GM12878 (cell line): ENCODE data around the gene TOLLIP. TPM values are rescaled to one million over a fixed set of nuclear protein-coding genes. Genes with fewer than 3 reads are reported as not detected.
A peak's percentile ranks its signal among the peaks of the same experiment; 100 is the strongest.

Experiments used
- ATAC-seq: fragments of 200-7000 bp; cut with Tn5 transposase; 3 replicates; pipeline ENCODE4 v1.9.1; 2020; ENCODE audit warnings: mild to moderate bottlenecking, moderate library complexity
- BruUV-seq: library from RNA; stranded (reverse); fragments of 400-500 nt; replicated peaks from 2 replicates; lab custom pipeline; 2021; lab: Mats Ljungman, UMichigan
- CTCF ChIA-PET: fragments of 300-600 bp; sonication (Branson Sonifier 250); formaldehyde crosslinking; extraction: SDS; loops from one replicate; lab custom pipeline; 2021; ENCODE audit warnings: inconsistent platforms; lab: Yijun Ruan, JAX
- POLR2A ChIA-PET: fragments of 350-600 bp; formaldehyde crosslinking; extraction: SDS; loops from one replicate; lab custom pipeline; 2021; ENCODE audit warnings: inconsistent platforms; lab: Charles Lee
- RAD21 ChIA-PET: fragments of 300-600 bp; sonication (Branson Sonifier 250); formaldehyde crosslinking; loops from one replicate; lab custom pipeline; 2023; ENCODE audit warnings: antibody characterized with exemption; ENCODE audit not compliant: unreplicated experiment; lab: Charles Lee
- SMC1A ChIA-PET: fragments of 300-600 bp; sonication (Branson Sonifier 250); formaldehyde crosslinking; loops from one replicate; lab custom pipeline; 2023; ENCODE audit not compliant: unreplicated experiment, uncharacterized antibody; lab: Charles Lee
- DNase-seq: peaks from one replicate; pipeline ENCODE4 v3.0.0-alpha.2; 2011; ENCODE audit warnings: low read depth, low spot score
- FAIRE-seq: peaks from 3 replicates; lab custom pipeline; 2011; peaks lifted over from hg19 to GRCh38; lab: Jason Lieb, UNC
- H2AFZ ChIP-seq: 2 replicates; pipeline ENCODE4 v1.6.0; 2011; ENCODE audit warnings: low read depth, low read length, control low read depth; ENCODE audit not compliant: control insufficient read depth
- H3K27ac ChIP-seq: 2 replicates; pipeline ENCODE4 v1.5.1; 2011; ENCODE audit warnings: control low read depth; ENCODE audit not compliant: control insufficient read depth, insufficient read depth
- H3K27me3 ChIP-seq, 2 experiments: replicated peaks in 1 of 2; 2 replicates each; pipeline versions ENCODE4 v1.6.0 to v1.6.1; 2011; ENCODE audit warnings: low read length in 1 of 2; ENCODE audit not compliant: control insufficient read depth in 2 of 2, insufficient read depth in 2 of 2
- H3K36me3 ChIP-seq, 2 experiments: 2 replicates each; pipeline ENCODE4 v1.5.1; 2011; ENCODE audit warnings: low read length in 1 of 2; ENCODE audit not compliant: control insufficient read depth in 2 of 2, insufficient read depth in 2 of 2
- H3K4me1 ChIP-seq: 2 replicates; pipeline ENCODE4 v1.6.1; 2011; ENCODE audit warnings: mild to moderate bottlenecking, low read length, moderate library complexity, mixed read lengths; ENCODE audit not compliant: control insufficient read depth, insufficient read depth
- H3K4me2 ChIP-seq: 2 replicates; pipeline ENCODE4 v1.6.0; 2011; ENCODE audit warnings: control low read depth; ENCODE audit not compliant: control insufficient read depth, insufficient read depth
- H3K4me3 ChIP-seq: fragments of 200-600 bp; sonication (generic); 2 replicates; pipeline ENCODE4 v1.5.1; 2016
- H3K79me2 ChIP-seq: 2 replicates; pipeline ENCODE4 v1.6.0; 2011; ENCODE audit warnings: low read length; ENCODE audit not compliant: control insufficient read depth, insufficient read depth
- H3K9ac ChIP-seq: 2 replicates; pipeline ENCODE4 v1.8.0; 2011; ENCODE audit warnings: low read length, control low read depth, mixed read lengths; ENCODE audit not compliant: control insufficient read depth, insufficient read depth
- H3K9me3 ChIP-seq: replicated peaks from 3 replicates; pipeline ENCODE4 v1.5.1; 2011; ENCODE audit warnings: mild to moderate bottlenecking, low read length; ENCODE audit not compliant: control insufficient read depth, insufficient read depth
- H4K20me1 ChIP-seq: 2 replicates; pipeline ENCODE4 v1.6.0; 2011; ENCODE audit not compliant: control insufficient read depth, insufficient read depth
- SRF ChIP-seq, 2 experiments: IDR thresholded peaks; 2 replicates each; pipeline ENCODE4 v1.6.1; 2011; ENCODE audit warnings: low read depth in 2 of 2, low read length in 2 of 2, mild to moderate bottlenecking in 1 of 2, moderate library complexity in 1 of 2
- WGBS: methylation state at CpG from one replicate; pipeline ENCODE4 v1.1.6; 2016; ENCODE audit warnings: low lambda C conversion rate; ENCODE audit not compliant: insufficient replicate concordance, insufficient coverage; ENCODE audit errors: missing lambda C conversion rate; 5-methylcytosine and 5-hydroxymethylcytosine counted together
- in situ Hi-C: fragments of 300-500 bp; cut with MboI; formaldehyde crosslinking; loops from 9 replicates; pipeline ENCODE4 v1.14.3; 2018; ENCODE audit warnings: mixed read lengths
- intact Hi-C: fragments of 100-400 bp; cut with micrococcal nuclease; formaldehyde crosslinking; loops from one replicate; pipeline ENCODE4 v1.14.2; 2022; ENCODE audit not compliant: unreplicated experiment
- polyA plus RNA-seq, 11 experiments: library from polyadenylated mRNA; depleted of rRNA in 4 of 11; unstranded in 6 of 11; stranded (reverse) in 5 of 11; fragments of >200 nt; fragmentation: Nextera tagmentation in 4 of 11; fragmentation: Illumina TruSeq in 1 of 11; extraction: Ambion mirVana in 4 of 11; extraction: Trizol in 1 of 11; gene quantifications; 1 replicate in 1 of 11; 2 replicates in 10 of 11; pipeline versions ENCODE4 v1.2.1 to v1.2.3, GENCODE V29; 2011 to 2016; ENCODE audit warnings: inconsistent platforms in 2 of 11, missing spikeins in 2 of 11, low read depth in 1 of 11
- total RNA-seq, 4 experiments: library from RNA; depleted of rRNA in 3 of 4; stranded (reverse); fragments of >200 nt in 3 of 4; fragmentation: Illumina TruSeq in 1 of 4; extraction: Trizol in 1 of 4; gene quantifications; 2 replicates each; pipeline versions ENCODE4 v1.2.1 to v1.2.3, GENCODE V29; 2013 to 2021
- TF ChIP-seq, protein P1 (sequence below): fragments of 450-650 bp; IDR thresholded peaks from 2 replicates; pipeline ENCODE4 v1.6.1; 2017; ENCODE audit warnings: mild to moderate bottlenecking, moderate library complexity
- TF ChIP-seq, protein P2 (sequence below): fragments of 450-650 bp; IDR thresholded peaks from 2 replicates; pipeline ENCODE4 v1.6.1; 2017; ENCODE audit warnings: mild to moderate bottlenecking, low read depth, inconsistent platforms; ENCODE audit not compliant: poor library complexity, severe bottlenecking
- TF ChIP-seq, protein P3 (sequence below): fragments of 150-350 bp; IDR thresholded peaks from 2 replicates; pipeline ENCODE4 v1.6.1; 2016; ENCODE audit warnings: low read depth, low read length
- TF ChIP-seq, protein P4 (sequence below): IDR thresholded peaks from 2 replicates; pipeline ENCODE4 v1.6.1; 2012; ENCODE audit warnings: mild to moderate bottlenecking, low read depth, low read length

Gene TOLLIP
- total and polyA plus RNA-seq, 10 of the 15 experiments (the other 5 are each of a cell fraction or from before 2014, with no cell fraction given): 0.47 to 39.5 (median 21.6) TPM

DNA sequence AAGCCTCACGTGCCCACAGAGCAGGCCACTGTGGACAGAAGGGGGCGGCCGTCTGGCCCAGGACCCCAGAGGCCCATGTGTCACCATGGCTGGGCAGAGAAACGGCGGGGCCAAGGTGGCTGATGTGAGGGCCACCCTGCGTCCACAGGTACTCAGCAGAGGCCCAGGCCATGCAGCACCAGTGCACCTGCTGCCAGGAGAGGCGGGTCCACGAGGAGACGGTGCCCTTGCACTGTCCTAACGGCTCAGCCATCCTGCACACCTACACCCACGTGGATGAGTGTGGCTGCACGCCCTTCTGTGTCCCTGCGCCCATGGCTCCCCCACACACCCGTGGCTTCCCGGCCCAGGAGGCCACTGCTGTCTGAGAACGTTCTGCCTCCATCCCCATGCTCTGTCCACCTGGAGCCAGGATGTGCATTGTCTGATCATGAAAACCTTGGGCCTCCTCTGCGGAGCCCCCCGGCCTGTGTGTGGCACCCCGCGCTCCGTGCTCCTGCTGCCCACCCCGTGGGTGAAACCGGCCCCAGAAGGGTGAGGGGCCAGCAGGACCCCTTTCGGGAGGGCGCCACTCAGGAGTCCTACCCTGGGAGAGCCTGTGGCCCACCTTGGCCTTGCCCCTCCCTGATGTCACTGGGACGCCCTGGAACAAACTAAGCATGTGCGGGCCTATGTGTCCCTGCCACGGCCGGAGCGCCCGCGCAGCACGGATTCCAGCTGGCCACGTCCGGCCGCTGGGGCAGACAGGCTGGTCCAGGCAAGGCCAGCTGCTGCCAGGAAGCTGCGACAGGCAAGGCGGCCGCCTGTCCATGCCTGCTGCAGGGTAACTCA lies 48.0 kb downstream of the TOLLIP start:
- no peak for FAIRE-seq
- Histone ChIP-seq H3K4me1 (0 out of 2 replicates have a peak, but pooled peaks cover 2% of the 10 kb centered on the region), H3K27me3 (no peaks in the 10 kb centered on the region), H3K4me3 (no peak overlapping the region), H3K9me3 (peaks cover 3% of the 10 kb centered on the region; the same call in 1 of the 3 replicates), H4K20me1 (no peaks in the 10 kb centered on the region), H3K27ac (no peak overlapping the region; the same call in 1 of the 2 replicates), H3K4me2 (peak overlapping the region; percentile 79), H3K36me3 (no peaks in the 10 kb centered on the region), H2AFZ (no peak overlapping the region), H3K79me2 (no peaks in the 10 kb centered on the region), H3K9ac (no peak overlapping the region)
- no TSS peak for BruUV-seq
- in situ Hi-C loops (no loop called here), intact Hi-C loops (no loop called here)
- DNase-seq: no peak
- RAD21 ChIA-PET: no interaction called here
- CTCF ChIA-PET: no interaction called here
- WGBS: 74% methylated on average over 38 of the region's 39 CpGs
- no peak for ATAC-seq
- POLR2A ChIA-PET: no interaction called here
- SMC1A ChIA-PET: no interaction called here
- TF ChIP-seq, protein P1, sequence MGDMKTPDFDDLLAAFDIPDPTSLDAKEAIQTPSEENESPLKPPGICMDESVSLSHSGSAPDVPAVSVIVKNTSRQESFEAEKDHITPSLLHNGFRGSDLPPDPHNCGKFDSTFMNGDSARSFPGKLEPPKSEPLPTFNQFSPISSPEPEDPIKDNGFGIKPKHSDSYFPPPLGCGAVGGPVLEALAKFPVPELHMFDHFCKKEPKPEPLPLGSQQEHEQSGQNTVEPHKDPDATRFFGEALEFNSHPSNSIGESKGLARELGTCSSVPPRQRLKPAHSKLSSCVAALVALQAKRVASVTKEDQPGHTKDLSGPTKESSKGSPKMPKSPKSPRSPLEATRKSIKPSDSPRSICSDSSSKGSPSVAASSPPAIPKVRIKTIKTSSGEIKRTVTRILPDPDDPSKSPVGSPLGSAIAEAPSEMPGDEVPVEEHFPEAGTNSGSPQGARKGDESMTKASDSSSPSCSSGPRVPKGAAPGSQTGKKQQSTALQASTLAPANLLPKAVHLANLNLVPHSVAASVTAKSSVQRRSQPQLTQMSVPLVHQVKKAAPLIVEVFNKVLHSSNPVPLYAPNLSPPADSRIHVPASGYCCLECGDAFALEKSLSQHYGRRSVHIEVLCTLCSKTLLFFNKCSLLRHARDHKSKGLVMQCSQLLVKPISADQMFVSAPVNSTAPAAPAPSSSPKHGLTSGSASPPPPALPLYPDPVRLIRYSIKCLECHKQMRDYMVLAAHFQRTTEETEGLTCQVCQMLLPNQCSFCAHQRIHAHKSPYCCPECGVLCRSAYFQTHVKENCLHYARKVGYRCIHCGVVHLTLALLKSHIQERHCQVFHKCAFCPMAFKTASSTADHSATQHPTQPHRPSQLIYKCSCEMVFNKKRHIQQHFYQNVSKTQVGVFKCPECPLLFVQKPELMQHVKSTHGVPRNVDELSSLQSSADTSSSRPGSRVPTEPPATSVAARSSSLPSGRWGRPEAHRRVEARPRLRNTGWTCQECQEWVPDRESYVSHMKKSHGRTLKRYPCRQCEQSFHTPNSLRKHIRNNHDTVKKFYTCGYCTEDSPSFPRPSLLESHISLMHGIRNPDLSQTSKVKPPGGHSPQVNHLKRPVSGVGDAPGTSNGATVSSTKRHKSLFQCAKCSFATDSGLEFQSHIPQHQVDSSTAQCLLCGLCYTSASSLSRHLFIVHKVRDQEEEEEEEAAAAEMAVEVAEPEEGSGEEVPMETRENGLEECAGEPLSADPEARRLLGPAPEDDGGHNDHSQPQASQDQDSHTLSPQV: no peak
- TF ChIP-seq, protein P2, sequence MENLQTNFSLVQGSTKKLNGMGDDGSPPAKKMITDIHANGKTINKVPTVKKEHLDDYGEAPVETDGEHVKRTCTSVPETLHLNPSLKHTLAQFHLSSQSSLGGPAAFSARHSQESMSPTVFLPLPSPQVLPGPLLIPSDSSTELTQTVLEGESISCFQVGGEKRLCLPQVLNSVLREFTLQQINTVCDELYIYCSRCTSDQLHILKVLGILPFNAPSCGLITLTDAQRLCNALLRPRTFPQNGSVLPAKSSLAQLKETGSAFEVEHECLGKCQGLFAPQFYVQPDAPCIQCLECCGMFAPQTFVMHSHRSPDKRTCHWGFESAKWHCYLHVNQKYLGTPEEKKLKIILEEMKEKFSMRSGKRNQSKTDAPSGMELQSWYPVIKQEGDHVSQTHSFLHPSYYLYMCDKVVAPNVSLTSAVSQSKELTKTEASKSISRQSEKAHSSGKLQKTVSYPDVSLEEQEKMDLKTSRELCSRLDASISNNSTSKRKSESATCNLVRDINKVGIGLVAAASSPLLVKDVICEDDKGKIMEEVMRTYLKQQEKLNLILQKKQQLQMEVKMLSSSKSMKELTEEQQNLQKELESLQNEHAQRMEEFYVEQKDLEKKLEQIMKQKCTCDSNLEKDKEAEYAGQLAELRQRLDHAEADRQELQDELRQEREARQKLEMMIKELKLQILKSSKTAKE: no peak
- TF ChIP-seq, protein P3, sequence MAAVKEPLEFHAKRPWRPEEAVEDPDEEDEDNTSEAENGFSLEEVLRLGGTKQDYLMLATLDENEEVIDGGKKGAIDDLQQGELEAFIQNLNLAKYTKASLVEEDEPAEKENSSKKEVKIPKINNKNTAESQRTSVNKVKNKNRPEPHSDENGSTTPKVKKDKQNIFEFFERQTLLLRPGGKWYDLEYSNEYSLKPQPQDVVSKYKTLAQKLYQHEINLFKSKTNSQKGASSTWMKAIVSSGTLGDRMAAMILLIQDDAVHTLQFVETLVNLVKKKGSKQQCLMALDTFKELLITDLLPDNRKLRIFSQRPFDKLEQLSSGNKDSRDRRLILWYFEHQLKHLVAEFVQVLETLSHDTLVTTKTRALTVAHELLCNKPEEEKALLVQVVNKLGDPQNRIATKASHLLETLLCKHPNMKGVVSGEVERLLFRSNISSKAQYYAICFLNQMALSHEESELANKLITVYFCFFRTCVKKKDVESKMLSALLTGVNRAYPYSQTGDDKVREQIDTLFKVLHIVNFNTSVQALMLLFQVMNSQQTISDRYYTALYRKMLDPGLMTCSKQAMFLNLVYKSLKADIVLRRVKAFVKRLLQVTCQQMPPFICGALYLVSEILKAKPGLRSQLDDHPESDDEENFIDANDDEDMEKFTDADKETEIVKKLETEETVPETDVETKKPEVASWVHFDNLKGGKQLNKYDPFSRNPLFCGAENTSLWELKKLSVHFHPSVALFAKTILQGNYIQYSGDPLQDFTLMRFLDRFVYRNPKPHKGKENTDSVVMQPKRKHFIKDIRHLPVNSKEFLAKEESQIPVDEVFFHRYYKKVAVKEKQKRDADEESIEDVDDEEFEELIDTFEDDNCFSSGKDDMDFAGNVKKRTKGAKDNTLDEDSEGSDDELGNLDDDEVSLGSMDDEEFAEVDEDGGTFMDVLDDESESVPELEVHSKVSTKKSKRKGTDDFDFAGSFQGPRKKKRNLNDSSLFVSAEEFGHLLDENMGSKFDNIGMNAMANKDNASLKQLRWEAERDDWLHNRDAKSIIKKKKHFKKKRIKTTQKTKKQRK: no peak
- TF ChIP-seq SRF (IDR thresholded peaks at IDR 0.05; ENCODE audit: low read depth in 2 of 2, low read length in 2 of 2): no peak
- TF ChIP-seq, protein P4, sequence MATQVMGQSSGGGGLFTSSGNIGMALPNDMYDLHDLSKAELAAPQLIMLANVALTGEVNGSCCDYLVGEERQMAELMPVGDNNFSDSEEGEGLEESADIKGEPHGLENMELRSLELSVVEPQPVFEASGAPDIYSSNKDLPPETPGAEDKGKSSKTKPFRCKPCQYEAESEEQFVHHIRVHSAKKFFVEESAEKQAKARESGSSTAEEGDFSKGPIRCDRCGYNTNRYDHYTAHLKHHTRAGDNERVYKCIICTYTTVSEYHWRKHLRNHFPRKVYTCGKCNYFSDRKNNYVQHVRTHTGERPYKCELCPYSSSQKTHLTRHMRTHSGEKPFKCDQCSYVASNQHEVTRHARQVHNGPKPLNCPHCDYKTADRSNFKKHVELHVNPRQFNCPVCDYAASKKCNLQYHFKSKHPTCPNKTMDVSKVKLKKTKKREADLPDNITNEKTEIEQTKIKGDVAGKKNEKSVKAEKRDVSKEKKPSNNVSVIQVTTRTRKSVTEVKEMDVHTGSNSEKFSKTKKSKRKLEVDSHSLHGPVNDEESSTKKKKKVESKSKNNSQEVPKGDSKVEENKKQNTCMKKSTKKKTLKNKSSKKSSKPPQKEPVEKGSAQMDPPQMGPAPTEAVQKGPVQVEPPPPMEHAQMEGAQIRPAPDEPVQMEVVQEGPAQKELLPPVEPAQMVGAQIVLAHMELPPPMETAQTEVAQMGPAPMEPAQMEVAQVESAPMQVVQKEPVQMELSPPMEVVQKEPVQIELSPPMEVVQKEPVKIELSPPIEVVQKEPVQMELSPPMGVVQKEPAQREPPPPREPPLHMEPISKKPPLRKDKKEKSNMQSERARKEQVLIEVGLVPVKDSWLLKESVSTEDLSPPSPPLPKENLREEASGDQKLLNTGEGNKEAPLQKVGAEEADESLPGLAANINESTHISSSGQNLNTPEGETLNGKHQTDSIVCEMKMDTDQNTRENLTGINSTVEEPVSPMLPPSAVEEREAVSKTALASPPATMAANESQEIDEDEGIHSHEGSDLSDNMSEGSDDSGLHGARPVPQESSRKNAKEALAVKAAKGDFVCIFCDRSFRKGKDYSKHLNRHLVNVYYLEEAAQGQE: no peak
